ENCODE measurements around the gene CTDNEP1.

Gene CTDNEP1

GRCh38 chr17:7251661-7252175 is at the start of gene CTDNEP1:
Gene CTDNEP1 (minus strand): TSS chr17:7251734. CDS start chr17:7251296, 438 bp downstream.
- DNase-seq = peak; percentile 100

- DNase-seq = peak; percentile 70
Observed at GRCh38 chr17:7296189-7296861, 44.8 kb upstream of the CTDNEP1 start.

DNA sequence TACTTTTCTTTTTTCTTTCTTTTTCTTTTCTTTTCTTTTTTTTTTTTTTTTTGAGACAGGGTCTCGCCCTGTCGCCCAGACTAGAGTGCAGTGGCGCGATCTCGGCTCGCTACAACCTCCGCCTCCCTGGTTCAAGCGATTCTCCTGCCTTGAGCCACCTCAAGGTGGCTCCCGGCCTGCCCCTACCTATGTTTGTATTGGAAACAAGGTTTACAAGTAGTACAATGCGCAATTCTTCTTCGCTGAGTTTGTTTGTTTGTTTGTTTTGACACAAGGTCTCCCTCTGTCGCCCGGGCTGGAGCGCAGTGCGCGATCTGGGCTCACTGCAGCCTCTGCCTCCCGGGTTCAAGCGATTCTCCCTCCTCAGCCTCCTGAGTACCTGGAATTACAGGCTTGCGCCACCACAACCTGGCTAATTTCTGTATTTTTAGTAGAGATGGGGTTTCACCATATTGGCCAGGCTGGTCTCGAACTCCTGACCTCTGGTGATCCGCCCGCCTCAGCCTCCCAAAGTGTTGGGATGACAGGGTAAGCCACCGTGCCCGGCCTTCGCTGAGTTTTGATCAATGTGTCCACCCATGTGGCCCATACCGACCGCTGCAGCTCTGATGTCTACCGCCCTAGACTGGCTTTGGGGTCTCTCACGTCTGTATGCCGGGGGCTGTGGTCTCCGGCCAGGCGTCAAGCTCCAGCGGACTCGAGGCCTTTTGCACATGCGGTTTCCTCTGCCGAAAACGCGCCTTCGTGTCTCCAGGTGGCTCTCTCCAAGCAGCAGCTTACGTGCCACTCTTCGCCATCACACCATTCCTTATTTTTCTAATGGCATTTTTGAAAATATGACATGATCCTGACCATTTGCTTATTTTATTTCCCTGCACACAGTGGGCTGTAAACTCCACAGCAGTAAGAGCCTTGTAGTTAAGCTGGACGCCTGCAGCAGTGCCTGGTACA is 44.0 kb upstream of the CTDNEP1 start:
- no peak for DNase-seq

DNA sequence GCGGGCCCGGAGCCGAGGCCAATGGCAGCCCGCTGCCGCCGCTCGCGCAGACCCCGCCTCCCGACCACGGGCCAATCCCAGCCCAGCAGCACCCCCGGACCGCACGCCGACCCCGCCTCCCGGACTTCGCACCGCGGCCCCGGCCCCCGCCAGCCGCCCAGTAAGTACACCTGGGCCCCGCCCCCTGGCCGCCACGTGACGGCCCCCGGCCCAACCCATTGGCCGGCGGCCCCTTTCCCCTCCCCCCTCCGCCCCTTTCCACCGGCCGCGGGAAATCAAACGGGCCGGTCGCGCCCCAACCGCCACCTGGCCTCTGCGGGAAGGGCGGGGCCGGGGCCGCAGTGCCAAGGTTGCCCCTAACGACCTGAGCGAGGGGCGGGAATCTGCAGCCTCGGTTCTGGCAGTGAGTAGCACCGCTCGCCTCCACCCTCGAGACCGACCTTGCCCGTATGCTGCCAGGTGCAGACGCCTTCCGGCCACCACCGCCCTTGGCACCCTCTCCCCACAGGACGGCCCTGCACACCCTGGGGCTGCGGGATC is 43.1 kb upstream of the CTDNEP1 start, which contains the start of gene YBX2:
YBX2 (minus strand) TSS at position 26 of the 540 bp plus-strand sequence. CDS start 139 bp downstream, outside the sequence.
- peak; percentile 46 for DNase-seq

- no peak for DNase-seq
Observed at GRCh38 chr17:7293816-7294613, 42.5 kb upstream of the CTDNEP1 start.

- no peak for DNase-seq
Observed at GRCh38 chr17:7293159-7293558, 41.6 kb upstream of the CTDNEP1 start.

DNA sequence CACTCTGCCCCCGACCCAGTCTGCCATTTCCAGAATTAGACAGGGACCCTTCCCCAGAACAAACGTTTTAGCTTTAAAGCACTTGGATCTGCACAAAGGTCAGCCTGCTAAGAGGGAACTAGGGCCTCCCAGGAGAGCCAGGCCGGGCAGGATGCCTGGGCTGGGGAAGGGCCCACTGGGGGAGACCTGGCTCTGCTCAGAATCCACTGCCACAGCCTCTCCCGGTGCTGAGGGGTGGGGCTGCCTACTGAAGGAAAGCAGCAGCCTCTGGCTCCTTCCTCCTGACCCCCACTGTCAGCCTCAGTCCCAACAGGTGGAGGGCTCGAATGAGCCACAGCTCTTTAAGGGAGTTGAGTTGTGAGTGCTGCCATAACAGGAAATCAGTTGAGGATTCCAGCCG is 41.2 kb upstream of the CTDNEP1 start:
- DNase-seq = no peak

DNA sequence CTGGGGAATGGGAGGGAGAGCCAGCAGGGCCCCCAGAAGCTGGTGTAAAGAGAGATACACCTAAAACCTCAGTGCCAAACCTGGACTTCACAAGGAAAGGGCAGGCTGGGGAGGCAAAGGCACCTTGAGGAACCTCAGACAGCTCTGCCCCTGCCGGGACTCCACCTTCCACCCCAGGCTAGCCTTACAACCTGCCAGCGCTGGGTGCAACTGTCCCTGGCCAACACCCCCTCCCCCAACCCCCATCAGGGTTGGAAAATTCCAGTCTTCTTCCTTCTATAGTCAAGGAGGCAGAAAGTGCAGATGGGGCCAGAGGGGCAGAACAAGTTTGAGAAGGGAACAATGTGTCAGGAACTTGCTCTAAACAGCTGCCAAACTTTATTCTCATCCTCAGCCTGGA is 40.7 kb upstream of the CTDNEP1 start:
- no peak for DNase-seq

GRCh38 chr17:7290685-7291084 is 39.2 kb upstream of the CTDNEP1 start:
- DNase-seq = no peak

DNA sequence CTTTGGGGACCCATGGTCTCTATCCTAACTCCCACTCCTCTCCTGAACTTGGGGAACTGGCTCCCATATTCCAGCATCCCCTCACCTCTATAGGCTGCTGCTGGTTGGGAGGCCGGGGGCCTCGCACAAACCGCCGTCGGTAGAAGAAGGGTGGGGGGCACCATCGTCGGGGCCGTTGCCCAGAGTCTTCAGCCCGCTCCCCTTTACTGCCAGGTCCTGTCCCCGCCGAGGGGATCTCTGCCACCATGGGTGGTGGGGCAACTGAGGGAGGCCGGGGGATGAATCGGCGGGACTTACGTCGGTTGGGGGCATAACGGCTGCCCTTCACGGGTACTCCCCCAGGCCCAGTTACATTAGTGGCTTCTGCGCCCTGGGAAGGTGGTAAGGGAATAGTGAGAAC is 38.6 kb upstream of the CTDNEP1 start:
- no peak for DNase-seq

DNA sequence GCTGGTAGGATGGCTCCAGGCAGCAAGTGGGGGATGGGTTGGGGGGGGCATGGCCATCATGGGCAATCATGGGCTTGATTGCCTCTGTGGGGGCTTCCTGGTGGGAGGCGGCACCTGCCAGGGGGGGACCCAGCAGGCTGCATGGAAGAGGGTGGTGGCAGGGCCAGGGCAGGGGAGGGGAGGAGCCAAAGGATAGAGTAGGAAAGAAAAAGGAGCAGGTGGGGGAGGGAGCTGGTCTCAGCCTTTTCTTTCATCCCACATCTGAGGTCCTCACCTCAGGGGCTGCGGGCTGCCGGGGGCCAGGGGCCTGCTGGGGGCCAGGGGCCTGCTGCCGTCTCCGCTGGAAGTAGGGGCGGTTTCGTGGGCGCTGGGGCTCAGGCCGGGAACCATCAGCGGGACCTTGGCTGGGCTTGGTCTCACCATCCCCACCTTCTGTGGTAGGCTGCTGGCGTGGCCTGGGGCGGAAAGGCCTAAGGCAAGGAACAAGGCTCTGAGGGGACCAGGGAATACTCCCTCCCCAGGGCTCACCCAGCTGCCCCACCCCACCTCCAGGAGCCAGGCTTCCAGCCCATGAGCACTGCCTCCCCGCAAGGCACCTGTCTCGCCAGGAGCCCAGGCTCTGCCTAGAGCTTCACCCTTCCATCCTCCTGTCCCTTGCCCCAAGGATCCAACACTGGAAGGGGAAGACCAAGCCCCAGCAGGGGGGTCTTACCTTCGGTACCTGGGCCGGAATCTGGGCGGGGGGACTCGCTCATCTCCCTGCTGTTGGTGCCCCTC is 37.9 kb upstream of the CTDNEP1 start:
- DNase-seq = no peak

DNA sequence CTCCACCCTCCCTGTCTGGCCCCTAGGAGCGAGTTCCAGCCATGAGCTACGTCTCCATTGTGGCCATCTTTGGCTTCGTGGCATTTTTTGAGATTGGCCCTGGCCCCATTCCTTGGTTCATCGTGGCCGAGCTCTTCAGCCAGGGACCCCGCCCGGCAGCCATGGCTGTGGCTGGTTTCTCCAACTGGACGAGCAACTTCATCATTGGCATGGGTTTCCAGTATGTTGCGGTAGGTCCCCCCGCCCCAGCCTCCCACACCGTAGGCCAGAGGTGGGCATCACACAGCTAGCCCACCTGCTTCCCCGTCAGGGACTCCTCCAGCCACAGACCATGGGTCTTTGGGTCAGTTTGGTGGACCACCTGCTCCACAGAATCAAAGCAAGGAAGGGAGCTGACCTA is 34.1 kb upstream of the CTDNEP1 start:
- DNase-seq = no peak

DNA sequence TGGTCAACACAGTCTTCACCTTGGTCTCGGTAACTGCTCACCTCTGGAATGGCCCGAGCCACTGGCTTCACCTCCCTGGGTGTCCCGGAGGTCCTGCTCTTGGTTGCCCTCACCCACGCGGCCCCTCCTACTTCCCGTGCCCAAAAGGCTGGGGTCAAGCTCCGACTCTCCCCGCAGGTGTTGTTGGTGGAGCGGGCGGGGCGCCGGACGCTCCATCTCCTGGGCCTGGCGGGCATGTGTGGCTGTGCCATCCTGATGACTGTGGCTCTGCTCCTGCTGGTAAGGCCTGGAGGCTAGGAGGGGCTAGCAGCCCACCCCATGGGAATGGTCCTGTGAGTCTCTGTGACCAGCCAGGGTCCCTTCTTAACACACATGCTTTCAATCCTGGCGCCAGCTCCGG is 33.4 kb upstream of the CTDNEP1 start:
- no peak for DNase-seq

DNA sequence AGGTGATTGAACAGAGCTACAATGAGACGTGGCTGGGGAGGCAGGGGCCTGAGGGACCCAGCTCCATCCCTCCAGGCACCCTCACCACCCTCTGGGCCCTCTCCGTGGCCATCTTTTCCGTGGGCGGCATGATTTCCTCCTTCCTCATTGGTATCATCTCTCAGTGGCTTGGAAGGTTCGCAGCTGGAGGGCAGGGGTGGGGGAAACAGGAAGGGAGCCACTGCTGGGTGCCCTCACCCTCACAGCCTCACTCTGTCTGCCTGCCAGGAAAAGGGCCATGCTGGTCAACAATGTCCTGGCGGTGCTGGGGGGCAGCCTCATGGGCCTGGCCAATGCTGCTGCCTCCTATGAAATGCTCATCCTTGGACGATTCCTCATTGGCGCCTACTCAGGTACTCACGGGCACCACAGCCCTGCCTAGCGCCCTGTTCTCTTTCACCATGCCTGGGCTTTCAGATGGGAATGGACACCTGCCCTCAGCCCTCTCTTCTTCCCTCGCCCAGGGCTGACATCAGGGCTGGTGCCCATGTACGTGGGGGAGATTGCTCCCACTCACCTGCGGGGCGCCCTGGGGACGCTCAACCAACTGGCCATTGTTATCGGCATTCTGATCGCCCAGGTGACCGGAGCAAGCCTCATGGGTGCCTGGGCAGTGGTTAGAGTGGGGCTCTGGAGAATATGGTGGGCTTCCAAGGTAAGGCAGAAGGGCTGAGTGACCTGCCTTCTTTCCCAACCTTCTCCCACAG is 32.1 kb upstream of the CTDNEP1 start:
- no peak for DNase-seq

- no peak for DNase-seq
Observed at GRCh38 chr17:7282752-7283321, 31.3 kb upstream of the CTDNEP1 start.

GRCh38 chr17:7281953-7282751 is 30.6 kb upstream of the CTDNEP1 start:
- DNase-seq = no peak

DNA sequence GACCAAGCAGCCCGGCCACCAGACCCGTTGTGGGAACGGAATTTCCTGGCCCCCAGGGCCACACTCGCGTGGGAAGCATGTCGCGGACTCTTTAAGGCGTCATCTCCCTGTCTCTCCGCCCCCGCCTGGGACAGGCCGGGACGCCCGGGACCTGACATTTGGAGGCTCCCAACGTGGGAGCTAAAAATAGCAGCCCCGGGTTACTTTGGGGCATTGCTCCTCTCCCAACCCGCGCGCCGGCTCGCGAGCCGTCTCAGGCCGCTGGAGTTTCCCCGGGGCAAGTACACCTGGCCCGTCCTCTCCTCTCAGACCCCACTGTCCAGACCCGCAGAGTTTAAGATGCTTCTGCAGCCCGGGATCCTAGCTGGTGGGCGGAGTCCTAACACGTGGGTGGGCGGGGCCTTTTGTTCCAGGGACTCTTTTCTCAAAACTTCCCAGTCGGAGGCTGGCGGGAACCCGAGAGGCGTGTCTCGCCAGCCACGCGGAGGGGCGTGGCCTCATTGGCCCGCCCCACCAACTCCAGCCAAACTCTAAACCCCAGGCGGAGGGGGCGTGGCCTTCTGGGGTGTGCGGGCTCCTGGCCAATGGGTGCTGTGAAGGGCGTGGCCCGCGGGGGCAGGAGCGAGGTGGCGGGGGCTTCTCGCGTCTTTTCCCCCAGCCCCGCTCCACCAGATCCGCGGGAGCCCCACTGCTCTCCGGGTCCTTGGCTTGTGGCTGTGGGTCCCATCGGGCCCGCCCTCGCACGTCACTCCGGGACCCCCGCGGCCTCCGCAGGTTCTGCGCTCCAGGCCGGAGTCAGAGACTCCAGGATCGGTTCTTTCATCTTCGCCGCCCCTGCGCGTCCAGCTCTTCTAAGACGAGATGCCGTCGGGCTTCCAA is 29.8 kb upstream of the CTDNEP1 start, which contains the start of gene SLC2A4:
SLC2A4 (plus strand) TSS at position 645 of the 879 bp plus-strand sequence; CDS start at position 862, 217 bp downstream.
- DNase-seq = peak; percentile 94

GRCh38 chr17:7280519-7281073 is 29.1 kb upstream of the CTDNEP1 start:
- DNase-seq = peak; percentile 68
